Panc1 (cell line): ENCODE results near the gene RMND5B. TPM values are rescaled to one million over a fixed set of nuclear protein-coding genes. Genes with fewer than 3 reads are reported as not detected.

Experiments
- ATAC-seq: fragments of 200-7000 bp; cut with Tn5 transposase; 2 replicates; pipeline ENCODE4 v1.9.1; 2020; ENCODE audit warnings: mild to moderate bottlenecking, moderate library complexity
- BruUV-seq: library from RNA; stranded (reverse); fragments of 400-500 nt; replicated peaks from 2 replicates; lab custom pipeline; 2021; lab: Mats Ljungman, UMichigan
- CTCF ChIA-PET: fragments of 300-600 bp; sonication (Branson Sonifier 250); formaldehyde crosslinking; loops from one replicate; lab custom pipeline; 2022; ENCODE audit warnings: antibody characterized with exemption; lab: Charles Lee
- POLR2A ChIA-PET: fragments of 300-600 bp; sonication (Branson Sonifier 250); formaldehyde crosslinking; loops from one replicate; lab custom pipeline; 2022; ENCODE audit warnings: antibody characterized with exemption; lab: Charles Lee
- DNase-seq: peaks from one replicate; pipeline ENCODE4 v3.0.0-alpha.2; 2010; ENCODE audit warnings: low read depth, low spot score
- H3K27ac ChIP-seq: 2 replicates; pipeline ENCODE4 v1.5.1; 2011; ENCODE audit warnings: mild to moderate bottlenecking, low read length, inconsistent platforms
- H3K27me3 ChIP-seq: fragments of 200-500 bp; sonication (Bioruptor generic); 2 replicates; pipeline ENCODE4 v1.6.0; 2014; ENCODE audit warnings: low read length, inconsistent platforms; ENCODE audit not compliant: control insufficient read depth, insufficient read depth
- H3K36me3 ChIP-seq: fragments of 200-500 bp; sonication (Bioruptor generic); 2 replicates; pipeline ENCODE4 v1.5.1; 2014; ENCODE audit warnings: inconsistent platforms, mild to moderate bottlenecking, low read length, moderate library complexity; ENCODE audit not compliant: control insufficient read depth, insufficient read depth
- H3K4me1 ChIP-seq: 2 replicates; pipeline ENCODE4 v1.5.1; 2011; ENCODE audit warnings: inconsistent platforms, mild to moderate bottlenecking, low read length, moderate library complexity; ENCODE audit not compliant: control insufficient read depth, insufficient read depth
- H3K4me3 ChIP-seq, 2 experiments: 2 replicates each; pipeline ENCODE4 v1.5.1; 2011 to 2012; ENCODE audit warnings: low read depth in 2 of 2, low read length in 2 of 2, mild to moderate bottlenecking in 2 of 2, inconsistent platforms in 1 of 2, moderate library complexity in 1 of 2
- H3K9me3 ChIP-seq: fragments of 200-500 bp; sonication (Bioruptor generic); 2 replicates; pipeline ENCODE4 v1.5.1; 2014; ENCODE audit warnings: low read depth, mild to moderate bottlenecking, inconsistent platforms, low read length, moderate library complexity; ENCODE audit not compliant: control insufficient read depth, insufficient read depth
- CTCF ChIP-seq: fragments of 450-650 bp; IDR thresholded peaks from 2 replicates; pipeline ENCODE4 v1.5.1; 2017; ENCODE audit warnings: mild to moderate bottlenecking
- POLR2AphosphoS5 ChIP-seq: IDR thresholded peaks from 2 replicates; pipeline ENCODE4 v1.6.1; 2012; ENCODE audit warnings: mild to moderate bottlenecking, low read depth, low read length, moderate library complexity
- REST ChIP-seq, 2 experiments: IDR thresholded peaks; 2 replicates each; pipeline ENCODE4 v1.6.1; 2011 to 2012; ENCODE audit warnings: low read depth in 2 of 2, control low read depth in 1 of 2, low read length in 1 of 2, mild to moderate bottlenecking in 1 of 2, moderate library complexity in 1 of 2; ENCODE audit not compliant: insufficient read depth in 1 of 2
- SIN3A ChIP-seq: IDR thresholded peaks from 2 replicates; pipeline ENCODE4 v1.6.1; 2012; ENCODE audit warnings: low read depth, mild to moderate bottlenecking, low read length, moderate library complexity, borderline replicate concordance; ENCODE audit not compliant: insufficient read depth
- TCF7L2 ChIP-seq: IDR thresholded peaks from 2 replicates; pipeline ENCODE4 v1.6.1; 2011; ENCODE audit warnings: mild to moderate bottlenecking, low read depth, low read length, inconsistent platforms
- in situ Hi-C: cut with HindIII; loops from 2 replicates; pipeline ENCODE4 v1.10.0; 2016; ENCODE audit warnings: low sequenced_read_pairs, low pct_unique_long_range_greater_than_20kb
- intact Hi-C: fragments of 100-400 bp; cut with micrococcal nuclease; formaldehyde crosslinking; loops from one replicate; pipeline ENCODE4 v1.10.0; 2022; ENCODE audit not compliant: unreplicated experiment
- total RNA-seq: library from RNA; stranded (reverse); gene quantifications from one replicate; pipeline ENCODE4 v1.2.1, GENCODE V29; 2021; ENCODE audit not compliant: unreplicated experiment

Gene RMND5B
- total RNA-seq, 1 experiment from 2014 or later = 40.8 TPM

- intact Hi-C loops = no loop called here
- Histone ChIP-seq H3K4me3 (no peak overlapping the region), H3K27ac (no peak overlapping the region), H3K27me3 (no peaks in the 10 kb centered on the region; the same call in 1 of the 2 replicates), H3K36me3 (no peaks in the 10 kb centered on the region), H3K9me3 (no peaks in the 10 kb centered on the region), H3K4me1 (peaks cover 14% of the 10 kb centered on the region)
- ATAC-seq (no peak), DNase-seq (no peak)
- ChIA-PET POLR2A (interaction anchor here (0.6 kb wide), 2 partner anchors 11 to 1391 kb away, joined by 3 to 5 read pairs; no protein-coding TSS in a partner anchor), CTCF (interaction anchor here (0.7 kb wide), 1 partner anchor 23 kb away, joined by 3 read pairs; no protein-coding TSS in a partner anchor)
- BruUV-seq = no TSS peak
- in situ Hi-C loops = no loop called here
- TF ChIP-seq REST (IDR thresholded peaks at IDR 0.05; ENCODE audit: insufficient read depth in 1 of 2, low read depth in 2 of 2, low read length in 1 of 2) (no peak), TCF7L2 (no peak), SIN3A (no peak), CTCF (no peak), POLR2AphosphoS5 (no peak)
Observed at GRCh38 chr5:178115814-178116142, 15.0 kb upstream of the RMND5B start.

- Histone ChIP-seq H3K27ac (no peak overlapping the region), H3K36me3 (no peaks in the 10 kb centered on the region), H3K4me3 (no peak overlapping the region), H3K4me1 (peaks cover 14% of the 10 kb centered on the region), H3K27me3 (no peaks in the 10 kb centered on the region; the same call in 1 of the 2 replicates), H3K9me3 (no peaks in the 10 kb centered on the region)
- POLR2A ChIA-PET = interaction anchor here (0.6 kb wide), 1 partner anchor 12 kb away, joined by 5 read pairs; no protein-coding TSS in a partner anchor
- no peak for ATAC-seq
- intact Hi-C loops = no loop called here
- in situ Hi-C loops = no loop called here
- no peak for TF ChIP-seq POLR2AphosphoS5
- TF ChIP-seq TCF7L2 = no peak
- no peak for TF ChIP-seq CTCF
- no TSS peak for BruUV-seq
- CTCF ChIA-PET = no interaction called here
- DNase-seq = no peak
Observed at GRCh38 chr5:178116143-178116885, 14.5 kb upstream of the RMND5B start.
